HepG2 (cell line): ENCODE data around the gene SNX15. TPM values are rescaled to one million over a fixed set of nuclear protein-coding genes. Genes with fewer than 3 reads are reported as not detected.

Experiments
- DPF2 ChIP-seq: sonication (generic); formaldehyde crosslinking; IDR thresholded peaks from 2 replicates; pipeline ENCODE4 v1.4.0; 2020; ENCODE audit warnings: mild to moderate bottlenecking, low read depth, missing genetic modification reagents, borderline replicate concordance
- FOXA1 ChIP-seq, 2 experiments: fragments of 450-650 bp in 1 of 2; sonication (generic) in 1 of 2; formaldehyde crosslinking in 1 of 2; IDR thresholded peaks; 2 replicates each; pipeline versions ENCODE4 v1.4.0 to v1.6.1; 2016 to 2020; ENCODE audit warnings: missing genetic modification reagents in 1 of 2
- KDM3A ChIP-seq: IDR thresholded peaks from 2 replicates; pipeline ENCODE4 v1.6.1; 2018; ENCODE audit warnings: low read depth, missing compliant biosample characterization
- MAFF ChIP-seq: IDR thresholded peaks from 2 replicates; pipeline ENCODE4 v1.6.1; 2011; ENCODE audit warnings: low read depth, low read length, improper control_type of control experiment
- PHB2 ChIP-seq: fragments of 450-650 bp; IDR thresholded peaks from 2 replicates; pipeline ENCODE4 v1.6.1; 2018; ENCODE audit not compliant: partially characterized antibody
- RFXAP ChIP-seq: sonication (generic); formaldehyde crosslinking; IDR thresholded peaks from 2 replicates; pipeline ENCODE4 v1.4.0; 2020; ENCODE audit warnings: missing genetic modification reagents, borderline replicate concordance
- ZFY ChIP-seq: sonication (generic); formaldehyde crosslinking; IDR thresholded peaks from 2 replicates; pipeline ENCODE4 v1.4.0; 2020; ENCODE audit warnings: missing genetic modification reagents
- ZNF205 ChIP-seq: IDR thresholded peaks from 2 replicates; pipeline ENCODE4 v1.6.1; 2018; ENCODE audit warnings: missing biosample characterization, missing genetic modification reagents
- ZNF619 ChIP-seq: sonication (generic); formaldehyde crosslinking; IDR thresholded peaks from 2 replicates; pipeline ENCODE4 v1.4.0; 2020; ENCODE audit warnings: mild to moderate bottlenecking, missing genetic modification reagents
- polyA plus RNA-seq, 8 experiments: library from polyadenylated mRNA; depleted of rRNA in 3 of 8; stranded (reverse) in 7 of 8; unstranded in 1 of 8; fragments of >200 nt; fragmentation: Illumina TruSeq in 4 of 8; extraction: Trizol in 4 of 8; gene quantifications; 2 replicates each; pipeline versions ENCODE4 v1.2.1 to v1.2.3, GENCODE V29; 2011 to 2016; ENCODE audit warnings: low read depth in 4 of 8, missing spikeins in 1 of 8, mixed read lengths in 1 of 8; ENCODE audit not compliant: insufficient read depth in 1 of 8
- total RNA-seq, 5 experiments: library from RNA; depleted of rRNA; stranded (reverse); fragments of >200 nt; fragmentation: Illumina TruSeq; extraction: Trizol; gene quantifications; 2 replicates each; pipeline ENCODE4 v1.2.3, GENCODE V29; 2016; ENCODE audit warnings: low read depth in 1 of 5
- TF ChIP-seq, protein P1 (sequence below): sonication (generic); formaldehyde crosslinking; IDR thresholded peaks from 2 replicates; pipeline ENCODE4 v1.4.0; 2020; ENCODE audit warnings: missing genetic modification reagents
- TF ChIP-seq, protein P2 (sequence below): sonication (generic); formaldehyde crosslinking; conservative IDR thresholded peaks from 2 replicates; pipeline ENCODE4 v1.8.1; 2023; ENCODE audit warnings: missing genetic modification reagents
- TF ChIP-seq, protein P3 (sequence below): sonication (generic); formaldehyde crosslinking; IDR thresholded peaks from 2 replicates; pipeline ENCODE4 v1.4.0; 2020; ENCODE audit warnings: missing genetic modification reagents, borderline replicate concordance
- TF ChIP-seq, protein P4 (sequence below), 2 experiments: fragments of 450-650 bp in 1 of 2; sonication (generic) in 1 of 2; formaldehyde crosslinking in 1 of 2; IDR thresholded peaks; 2 replicates each; pipeline versions ENCODE4 v1.6.1 to v1.8.0; 2016 to 2022; ENCODE audit warnings: antibody characterized with exemption in 1 of 2, mild to moderate bottlenecking in 1 of 2, missing genetic modification reagents in 1 of 2

The SNX15 gene
- total and polyA plus RNA-seq, 2 of the 13 experiments (the other 11 are each of a cell fraction or from before 2014, with no cell fraction given): 19.1 to 22.6 TPM

DNA sequence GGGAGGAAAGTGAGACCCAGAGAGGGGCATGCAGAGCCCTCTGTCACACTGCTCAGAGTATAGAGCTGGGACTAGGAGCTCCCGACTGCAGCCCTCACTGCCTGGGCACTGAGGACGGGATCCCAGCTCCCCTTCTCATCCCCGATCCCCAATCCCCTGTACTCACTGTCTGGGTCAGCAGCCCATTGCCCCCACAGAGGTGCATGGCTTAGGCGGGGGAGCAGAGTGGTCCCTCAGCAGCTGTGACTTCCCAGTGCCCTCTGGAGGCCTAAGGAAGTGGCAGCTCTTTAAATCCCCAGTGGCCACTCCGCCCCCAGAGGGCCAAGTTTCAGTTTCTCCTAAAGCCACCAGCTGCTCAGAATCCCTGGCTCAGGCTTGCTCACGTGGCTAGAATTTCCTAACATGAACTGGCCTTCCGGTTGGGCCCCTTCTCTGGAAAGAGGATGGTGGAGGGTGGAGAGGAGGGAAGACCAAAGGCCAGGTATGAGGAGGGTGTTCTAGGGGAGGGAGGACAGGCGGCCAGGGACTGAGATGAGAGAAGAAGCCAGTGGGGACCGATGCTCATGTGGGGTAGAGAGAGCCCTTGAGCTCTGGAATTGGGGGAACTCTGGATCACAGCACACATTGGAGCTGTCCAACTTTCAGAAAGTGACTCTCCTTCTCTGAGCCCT is 30.4 kb upstream of the SNX15 start, which contains the start of gene BATF2 (continued):
- TF ChIP-seq, protein P1, sequence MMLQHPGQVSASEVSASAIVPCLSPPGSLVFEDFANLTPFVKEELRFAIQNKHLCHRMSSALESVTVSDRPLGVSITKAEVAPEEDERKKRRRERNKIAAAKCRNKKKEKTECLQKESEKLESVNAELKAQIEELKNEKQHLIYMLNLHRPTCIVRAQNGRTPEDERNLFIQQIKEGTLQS (CRISPR knock-in tag): 0 out of 2 replicates have a peak, but pooled peaks have one; percentile 14
- TF ChIP-seq, protein P2, sequence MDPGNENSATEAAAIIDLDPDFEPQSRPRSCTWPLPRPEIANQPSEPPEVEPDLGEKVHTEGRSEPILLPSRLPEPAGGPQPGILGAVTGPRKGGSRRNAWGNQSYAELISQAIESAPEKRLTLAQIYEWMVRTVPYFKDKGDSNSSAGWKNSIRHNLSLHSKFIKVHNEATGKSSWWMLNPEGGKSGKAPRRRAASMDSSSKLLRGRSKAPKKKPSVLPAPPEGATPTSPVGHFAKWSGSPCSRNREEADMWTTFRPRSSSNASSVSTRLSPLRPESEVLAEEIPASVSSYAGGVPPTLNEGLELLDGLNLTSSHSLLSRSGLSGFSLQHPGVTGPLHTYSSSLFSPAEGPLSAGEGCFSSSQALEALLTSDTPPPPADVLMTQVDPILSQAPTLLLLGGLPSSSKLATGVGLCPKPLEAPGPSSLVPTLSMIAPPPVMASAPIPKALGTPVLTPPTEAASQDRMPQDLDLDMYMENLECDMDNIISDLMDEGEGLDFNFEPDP (CRISPR knock-in tag): no peak
- TF ChIP-seq FOXA1 (IDR thresholded peaks at IDR 0.05): no peak
- no peak for TF ChIP-seq FOXA1 (CRISPR knock-in tag; IDR thresholded peaks at IDR 0.05)
- peak; percentile 75 for TF ChIP-seq KDM3A (CRISPR knock-in tag)
- TF ChIP-seq, protein P3, sequence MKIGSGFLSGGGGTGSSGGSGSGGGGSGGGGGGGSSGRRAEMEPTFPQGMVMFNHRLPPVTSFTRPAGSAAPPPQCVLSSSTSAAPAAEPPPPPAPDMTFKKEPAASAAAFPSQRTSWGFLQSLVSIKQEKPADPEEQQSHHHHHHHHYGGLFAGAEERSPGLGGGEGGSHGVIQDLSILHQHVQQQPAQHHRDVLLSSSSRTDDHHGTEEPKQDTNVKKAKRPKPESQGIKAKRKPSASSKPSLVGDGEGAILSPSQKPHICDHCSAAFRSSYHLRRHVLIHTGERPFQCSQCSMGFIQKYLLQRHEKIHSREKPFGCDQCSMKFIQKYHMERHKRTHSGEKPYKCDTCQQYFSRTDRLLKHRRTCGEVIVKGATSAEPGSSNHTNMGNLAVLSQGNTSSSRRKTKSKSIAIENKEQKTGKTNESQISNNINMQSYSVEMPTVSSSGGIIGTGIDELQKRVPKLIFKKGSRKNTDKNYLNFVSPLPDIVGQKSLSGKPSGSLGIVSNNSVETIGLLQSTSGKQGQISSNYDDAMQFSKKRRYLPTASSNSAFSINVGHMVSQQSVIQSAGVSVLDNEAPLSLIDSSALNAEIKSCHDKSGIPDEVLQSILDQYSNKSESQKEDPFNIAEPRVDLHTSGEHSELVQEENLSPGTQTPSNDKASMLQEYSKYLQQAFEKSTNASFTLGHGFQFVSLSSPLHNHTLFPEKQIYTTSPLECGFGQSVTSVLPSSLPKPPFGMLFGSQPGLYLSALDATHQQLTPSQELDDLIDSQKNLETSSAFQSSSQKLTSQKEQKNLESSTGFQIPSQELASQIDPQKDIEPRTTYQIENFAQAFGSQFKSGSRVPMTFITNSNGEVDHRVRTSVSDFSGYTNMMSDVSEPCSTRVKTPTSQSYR (CRISPR knock-in tag): no peak
- peak; percentile 63 for TF ChIP-seq ZFY (CRISPR knock-in tag)
- no peak for TF ChIP-seq MAFF
- no peak for TF ChIP-seq PHB2
- peak; percentile 44; the same call in 1 of the 2 replicates for TF ChIP-seq DPF2 (CRISPR knock-in tag)
- TF ChIP-seq RFXAP (CRISPR knock-in tag): no peak; the same call in 1 of the 2 replicates
- TF ChIP-seq, protein P4, sequence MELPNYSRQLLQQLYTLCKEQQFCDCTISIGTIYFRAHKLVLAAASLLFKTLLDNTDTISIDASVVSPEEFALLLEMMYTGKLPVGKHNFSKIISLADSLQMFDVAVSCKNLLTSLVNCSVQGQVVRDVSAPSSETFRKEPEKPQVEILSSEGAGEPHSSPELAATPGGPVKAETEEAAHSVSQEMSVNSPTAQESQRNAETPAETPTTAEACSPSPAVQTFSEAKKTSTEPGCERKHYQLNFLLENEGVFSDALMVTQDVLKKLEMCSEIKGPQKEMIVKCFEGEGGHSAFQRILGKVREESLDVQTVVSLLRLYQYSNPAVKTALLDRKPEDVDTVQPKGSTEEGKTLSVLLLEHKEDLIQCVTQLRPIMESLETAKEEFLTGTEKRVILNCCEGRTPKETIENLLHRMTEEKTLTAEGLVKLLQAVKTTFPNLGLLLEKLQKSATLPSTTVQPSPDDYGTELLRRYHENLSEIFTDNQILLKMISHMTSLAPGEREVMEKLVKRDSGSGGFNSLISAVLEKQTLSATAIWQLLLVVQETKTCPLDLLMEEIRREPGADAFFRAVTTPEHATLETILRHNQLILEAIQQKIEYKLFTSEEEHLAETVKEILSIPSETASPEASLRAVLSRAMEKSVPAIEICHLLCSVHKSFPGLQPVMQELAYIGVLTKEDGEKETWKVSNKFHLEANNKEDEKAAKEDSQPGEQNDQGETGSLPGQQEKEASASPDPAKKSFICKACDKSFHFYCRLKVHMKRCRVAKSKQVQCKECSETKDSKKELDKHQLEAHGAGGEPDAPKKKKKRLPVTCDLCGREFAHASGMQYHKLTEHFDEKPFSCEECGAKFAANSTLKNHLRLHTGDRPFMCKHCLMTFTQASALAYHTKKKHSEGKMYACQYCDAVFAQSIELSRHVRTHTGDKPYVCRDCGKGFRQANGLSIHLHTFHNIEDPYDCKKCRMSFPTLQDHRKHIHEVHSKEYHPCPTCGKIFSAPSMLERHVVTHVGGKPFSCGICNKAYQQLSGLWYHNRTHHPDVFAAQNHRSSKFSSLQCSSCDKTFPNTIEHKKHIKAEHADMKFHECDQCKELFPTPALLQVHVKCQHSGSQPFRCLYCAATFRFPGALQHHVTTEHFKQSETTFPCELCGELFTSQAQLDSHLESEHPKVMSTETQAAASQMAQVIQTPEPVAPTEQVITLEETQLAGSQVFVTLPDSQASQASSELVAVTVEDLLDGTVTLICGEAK (IDR thresholded peaks at IDR 0.05): no peak
- TF ChIP-seq, protein P4 (CRISPR knock-in tag; IDR thresholded peaks at IDR 0.05): peak; percentile 65
- TF ChIP-seq ZNF619 (CRISPR knock-in tag): no peak
- TF ChIP-seq ZNF205 (CRISPR knock-in tag): 0 out of 2 replicates have a peak, but pooled peaks have one; percentile 38
